ELF-1 (cell line): ENCODE data around the gene XYLT2.

Experiments
- DNase-seq: peaks from one replicate; pipeline ENCODE4 v3.0.0-alpha.2; 2016; ENCODE audit warnings: low read depth, low spot score

XYLT2 gene

GRCh38 chr17:50348522-50349242, 2.8 kb downstream of the XYLT2 start:
- no peak for DNase-seq

- DNase-seq = no peak
These were observed 3.3 kb downstream of the XYLT2 start for GRCh38 chr17:50349243-50349600.

- no peak for DNase-seq
These were observed 4.8 kb downstream of the XYLT2 start for GRCh38 chr17:50350733-50351132.

GRCh38 chr17:50352072-50352692, 6.3 kb downstream of the XYLT2 start:
- no peak for DNase-seq

GRCh38 chr17:50352693-50353599, 7.0 kb downstream of the XYLT2 start:
- no peak for DNase-seq

- DNase-seq = no peak
These were observed 7.8 kb downstream of the XYLT2 start for GRCh38 chr17:50353600-50354195.

GRCh38 chr17:50354198-50354597, 8.3 kb downstream of the XYLT2 start:
- no peak for DNase-seq

GRCh38 chr17:50354776-50355175, 8.8 kb downstream of the XYLT2 start:
- no peak for DNase-seq

GRCh38 chr17:50355336-50355700, 9.4 kb downstream of the XYLT2 start:
- no peak for DNase-seq

GRCh38 chr17:50355701-50356341, 9.9 kb downstream of the XYLT2 start:
- DNase-seq = no peak

GRCh38 chr17:50356418-50356817, 10.5 kb downstream of the XYLT2 start:
- no peak for DNase-seq

GRCh38 chr17:50356892-50357510, 11.1 kb downstream of the XYLT2 start:
- no peak for DNase-seq

- no peak for DNase-seq
These were observed 12.3 kb downstream of the XYLT2 start for GRCh38 chr17:50358177-50358576.

- peak; percentile 19 for DNase-seq
These were observed 13.2 kb downstream of the XYLT2 start for GRCh38 chr17:50359005-50359699.

GRCh38 chr17:50359998-50360461, 14.1 kb downstream of the XYLT2 start:
- DNase-seq = no peak

GRCh38 chr17:50360486-50361115, 14.7 kb downstream of the XYLT2 start:
- DNase-seq = no peak

GRCh38 chr17:50361561-50362480, 15.9 kb downstream of the XYLT2 start:
- peak; percentile 80 for DNase-seq

- no peak for DNase-seq
These were observed 16.7 kb downstream of the XYLT2 start for GRCh38 chr17:50362661-50363060.
